NCI-H128 (cell line): ENCODE measurements around the gene CPT1B.

ENCODE experiments used
- DNase-seq: peaks from one replicate; lab custom pipeline; 2025; ENCODE audit not compliant: unreplicated experiment; lab: John Stamatoyannopoulos, UW

CPT1B gene

DNA sequence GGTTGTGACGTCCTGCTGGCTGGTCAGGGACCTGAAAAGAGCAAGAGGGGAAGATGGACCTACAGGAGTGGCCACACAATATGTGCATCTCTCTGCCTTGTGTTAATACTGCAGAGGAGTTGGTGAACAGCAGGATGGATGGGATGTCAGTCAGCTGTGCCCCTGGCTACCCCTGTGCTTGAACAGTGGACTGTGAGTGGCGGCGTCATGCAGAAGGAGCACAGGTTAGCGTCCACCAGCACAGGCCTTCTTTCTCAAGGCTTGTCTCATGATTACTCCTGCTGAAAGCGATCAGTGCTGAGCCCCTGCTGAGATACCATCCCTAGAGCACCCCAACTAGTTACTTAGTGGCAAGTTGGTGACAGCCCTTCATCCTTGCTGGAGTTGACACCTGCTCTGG lies 8.2 kb upstream of the CPT1B start:
- DNase-seq, result no peak

DNA sequence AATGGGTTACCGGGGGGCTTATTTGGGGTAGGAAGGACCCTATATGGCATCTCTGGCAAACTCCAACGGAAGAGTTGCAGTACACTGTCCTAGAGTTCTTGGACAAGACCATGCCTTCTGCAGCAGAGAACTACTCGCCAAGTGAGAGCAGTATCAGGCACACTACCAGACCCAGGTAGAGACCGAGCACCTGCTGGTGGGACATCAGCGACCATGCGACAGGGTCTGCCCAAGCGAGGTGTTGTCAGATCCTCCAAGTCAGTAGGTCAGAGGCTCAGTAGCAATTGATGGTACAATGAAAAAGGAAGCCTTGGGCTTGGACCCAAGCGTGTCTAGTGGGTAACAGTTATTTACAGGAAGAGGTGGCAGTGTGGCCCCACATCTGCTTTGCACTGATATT lies 7.6 kb upstream of the CPT1B start:
- DNase-seq, result no peak

DNA sequence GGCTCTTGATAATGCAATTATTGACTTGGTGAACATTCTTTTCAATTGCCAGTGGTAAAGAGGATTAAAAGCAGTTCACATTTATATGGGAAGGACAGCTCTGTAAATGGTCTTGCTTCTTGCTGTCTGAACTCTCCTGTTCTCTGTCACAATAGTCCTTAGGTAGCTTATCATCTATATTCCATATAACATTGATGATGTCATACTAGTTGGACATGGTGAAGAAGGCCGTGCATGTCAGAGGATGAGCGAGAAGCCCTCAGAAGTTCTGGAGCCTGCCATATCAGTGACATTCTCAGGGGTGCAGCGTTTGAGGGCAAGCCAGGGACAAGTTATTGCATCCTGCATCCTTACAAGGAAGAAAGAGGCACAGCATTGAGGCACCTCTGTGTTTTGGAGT lies 7.0 kb upstream of the CPT1B start:
- no peak for DNase-seq

DNA sequence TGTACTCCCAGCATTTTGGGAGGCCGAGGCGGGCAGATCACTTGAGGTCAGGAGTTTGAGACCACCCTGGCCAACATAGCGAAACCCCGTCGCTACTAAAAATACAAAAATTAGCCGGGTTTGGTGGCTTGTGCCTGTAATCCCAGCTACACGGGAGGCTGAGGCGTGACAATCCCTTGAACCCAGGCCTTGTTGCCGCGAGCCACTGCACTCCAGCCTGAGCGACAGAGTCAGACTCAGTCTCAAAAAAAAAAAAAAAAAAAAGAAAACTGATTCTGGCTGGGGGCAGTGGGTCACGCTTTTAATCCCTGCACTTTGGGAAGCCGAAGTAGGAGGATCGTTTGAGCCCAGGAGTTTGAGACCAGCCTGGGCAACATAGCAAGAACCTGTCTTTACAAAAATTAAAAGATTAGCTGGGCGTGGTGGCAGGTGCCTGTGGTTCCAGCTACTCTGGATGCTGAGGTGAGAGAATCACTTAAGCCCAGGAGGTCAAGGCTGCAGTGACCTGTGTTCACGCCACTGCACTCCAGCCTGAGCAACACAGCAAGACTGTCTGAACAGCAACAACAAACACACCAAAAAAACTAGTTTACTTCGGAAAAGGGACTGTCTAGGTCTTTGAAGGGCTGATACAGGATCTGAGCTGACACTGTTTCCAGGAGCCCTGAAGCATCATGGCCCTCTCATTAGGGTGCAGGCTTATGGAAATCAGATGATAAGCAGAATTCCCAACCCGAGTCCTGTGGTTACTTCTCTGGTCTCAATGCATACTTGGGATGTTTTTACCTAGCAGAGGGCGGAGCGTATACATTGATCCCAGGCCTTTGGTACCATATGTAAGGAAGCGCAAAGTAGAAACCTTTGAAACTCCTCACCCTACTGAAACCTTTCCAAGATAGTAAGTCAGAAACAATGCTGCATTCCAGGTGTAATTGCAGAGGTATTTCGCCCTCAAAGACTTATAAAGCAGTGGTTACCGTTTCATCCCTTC lies 6.2 kb upstream of the CPT1B start:
- DNase-seq, result no peak

DNA sequence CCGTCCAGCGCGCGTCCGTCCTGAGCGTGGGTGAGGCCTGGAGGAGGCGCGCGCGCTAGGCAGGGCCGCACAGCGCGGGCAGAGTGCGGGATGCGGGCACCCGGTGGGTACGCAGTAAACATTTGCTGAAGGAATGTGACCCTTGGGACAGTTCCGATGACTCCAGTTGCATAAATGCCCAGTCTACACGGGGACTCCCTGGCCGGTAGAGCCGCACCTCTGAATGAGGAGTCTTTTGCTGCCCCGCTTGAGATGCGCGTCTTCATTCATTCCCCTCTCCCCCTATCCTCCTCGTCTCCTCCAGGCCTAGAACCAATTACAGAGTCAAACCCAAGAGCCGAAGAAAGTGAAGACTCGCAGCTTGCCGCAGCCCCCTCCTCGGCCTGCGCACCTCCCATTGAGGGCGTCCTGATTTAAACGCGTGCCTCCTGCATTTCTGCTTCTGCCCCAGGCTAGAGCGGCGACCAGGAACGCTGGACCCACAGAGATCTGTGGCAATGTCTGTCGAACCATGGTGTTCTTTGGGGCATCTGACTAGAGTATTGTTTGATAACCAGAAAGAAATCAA lies 5.2 kb upstream of the CPT1B start:
- no peak for DNase-seq

DNA sequence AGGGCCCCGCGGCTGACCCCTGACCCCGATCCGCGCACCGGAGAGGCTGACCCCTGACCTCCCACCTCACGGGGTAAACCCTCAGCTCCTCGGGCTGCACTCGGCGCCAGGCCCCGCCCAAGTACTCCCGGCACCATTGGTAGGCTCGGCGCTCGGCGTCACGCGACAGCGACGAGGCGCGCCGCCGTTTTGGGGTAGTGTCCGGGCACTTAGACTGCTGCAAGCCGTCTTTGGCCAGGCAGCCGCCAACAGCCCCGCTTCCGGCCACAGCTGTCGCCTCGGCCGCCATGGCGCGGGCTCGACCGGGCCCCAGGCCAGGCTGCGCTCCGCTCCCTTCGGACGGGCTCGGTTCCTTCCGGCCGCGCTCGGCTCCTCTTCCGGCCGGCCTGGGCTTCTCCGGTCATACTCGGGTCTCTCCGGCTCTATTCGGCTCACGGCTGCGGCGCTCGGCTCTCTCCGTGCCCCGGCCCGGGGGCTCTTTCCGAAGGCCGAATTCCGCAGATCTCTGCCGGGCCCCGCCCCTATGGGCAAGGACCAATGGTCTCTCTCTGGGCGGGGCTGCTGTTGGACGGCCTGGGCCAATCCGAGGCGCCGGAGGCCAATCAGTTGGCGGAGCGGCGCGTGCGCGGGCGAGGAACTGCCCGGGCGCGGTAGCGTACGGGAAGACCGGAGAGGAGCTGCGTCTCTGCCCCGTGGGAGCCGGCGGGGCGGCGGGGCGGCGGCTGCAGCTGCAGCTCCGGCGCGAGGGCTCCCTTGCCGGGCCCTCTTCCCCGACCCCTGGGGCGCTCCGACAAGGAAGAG lies 4.5 kb upstream of the CPT1B start, which contains the start of gene CHKB:
Gene CHKB (minus strand): TSS at position 357 of the 801 bp plus-strand sequence. CDS start 68 bp downstream, at position 289.
- peak; percentile 89 for DNase-seq

DNA sequence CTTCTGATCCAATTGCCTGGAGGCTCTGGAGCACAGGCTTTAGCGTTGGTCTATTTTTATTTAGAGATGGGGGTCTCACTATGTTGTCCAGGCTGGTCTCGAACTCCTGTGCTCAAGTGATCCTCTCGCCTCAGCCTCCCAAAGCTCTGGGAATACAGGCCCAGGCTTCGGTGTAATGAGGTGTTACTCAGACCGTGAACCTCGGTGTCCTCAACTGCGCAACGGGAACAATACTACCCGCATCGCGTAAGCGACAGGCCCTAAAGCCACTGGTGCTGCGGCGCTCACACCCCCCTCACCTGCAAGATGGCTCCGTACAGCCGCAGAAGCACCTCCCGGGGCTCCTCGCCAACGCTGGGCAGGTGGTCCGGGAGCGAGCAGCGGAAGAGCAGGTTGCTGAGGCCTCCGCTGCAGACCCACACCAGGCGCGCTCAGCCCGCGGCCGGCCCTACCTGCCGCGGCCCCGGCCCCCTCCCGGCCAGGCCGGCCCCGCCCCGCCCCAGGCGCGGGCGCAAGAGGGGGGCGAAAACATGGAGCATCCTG lies 3.8 kb upstream of the CPT1B start:
- DNase-seq, result no peak

DNA sequence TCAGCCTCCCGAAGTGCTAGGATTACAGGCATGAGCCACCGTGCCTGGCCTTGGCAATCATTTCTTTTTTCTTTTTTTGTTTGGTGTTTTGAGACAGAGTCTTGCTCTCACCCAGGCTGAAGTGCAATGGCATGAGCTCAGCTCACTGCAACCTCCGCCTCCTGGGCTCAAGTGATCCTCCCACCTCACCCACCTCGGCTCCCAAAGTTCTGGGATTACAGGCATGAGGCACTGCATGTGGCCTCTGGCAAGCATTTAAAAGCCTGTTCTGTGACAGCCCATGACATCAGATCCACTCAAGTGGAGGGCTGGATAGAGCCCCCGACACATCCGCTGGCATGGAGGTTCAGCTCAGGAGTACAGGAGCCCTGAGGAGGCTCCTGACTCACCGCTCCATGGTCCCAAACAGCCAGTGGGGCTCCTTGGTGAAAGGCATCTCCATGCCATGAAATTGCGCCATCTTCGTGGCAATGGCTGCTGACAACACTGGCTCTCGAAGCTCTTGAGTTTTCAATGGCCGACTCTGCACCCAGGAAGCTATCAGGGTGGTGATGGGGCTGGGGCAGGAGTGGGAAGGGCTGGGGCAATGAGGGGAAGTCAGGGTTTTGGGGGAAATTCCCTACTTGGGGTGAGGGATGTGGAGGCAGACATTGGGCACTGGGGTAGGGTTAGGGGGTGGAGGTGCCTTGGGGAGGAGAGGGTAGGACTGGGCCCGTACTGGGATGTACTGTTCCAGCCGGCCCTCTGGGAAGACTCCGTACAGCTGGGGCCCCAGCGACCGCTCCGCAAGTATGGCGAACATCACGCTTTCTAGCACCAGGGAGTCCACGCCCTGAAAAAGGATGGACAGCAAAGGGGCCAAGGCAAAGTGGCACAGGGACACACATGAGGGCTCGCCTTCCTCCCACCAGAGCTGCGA lies 3.1 kb upstream of the CPT1B start:
- DNase-seq, result no peak

DNA sequence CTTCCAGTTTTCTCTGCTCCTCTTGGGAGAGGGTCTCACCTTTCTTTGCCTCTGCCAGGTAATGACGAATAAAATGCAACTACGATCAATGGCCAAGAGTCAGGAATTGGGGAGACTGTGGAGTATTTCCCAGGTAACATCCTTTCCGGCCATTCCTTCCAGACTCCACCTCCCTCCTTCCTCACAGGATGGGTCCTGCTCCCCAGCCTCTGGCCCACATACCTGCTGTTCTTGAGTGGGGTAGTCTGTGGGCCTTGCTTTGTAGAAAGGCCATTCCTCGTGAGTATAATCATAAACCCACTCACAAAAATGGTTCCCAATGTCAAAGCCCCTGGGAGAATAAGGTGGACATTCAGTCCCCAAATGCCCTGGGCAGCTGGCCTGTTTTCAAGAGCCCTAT lies 1.5 kb upstream of the CPT1B start:
- DNase-seq, result no peak

DNA sequence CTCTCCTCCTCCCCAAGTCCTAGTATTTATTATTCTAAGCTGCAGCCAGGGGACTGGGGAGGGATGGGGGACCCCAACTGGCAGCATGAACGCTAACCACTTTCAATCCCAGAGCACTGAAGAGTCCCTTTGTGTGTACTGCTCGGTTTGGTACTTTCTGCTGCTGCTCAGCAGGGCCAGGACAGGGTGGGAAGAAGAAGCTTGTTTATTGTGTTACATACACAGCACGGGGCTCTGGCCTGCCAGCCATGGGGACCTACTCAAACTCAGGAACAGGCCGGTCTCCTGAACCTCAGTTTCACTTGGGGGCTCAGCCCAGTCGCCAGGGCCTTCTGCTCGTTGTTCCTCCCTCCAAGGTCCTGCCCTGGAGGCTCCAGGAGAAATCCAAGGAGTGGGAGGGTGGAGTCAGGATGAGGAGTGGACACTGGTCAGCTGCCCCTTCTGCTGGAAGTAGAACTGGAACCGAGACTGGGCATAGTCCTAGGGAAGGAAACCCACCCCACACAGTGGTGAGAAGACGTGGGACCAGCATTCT lies 616 bp upstream of the CPT1B start:
- DNase-seq, result no peak

DNA sequence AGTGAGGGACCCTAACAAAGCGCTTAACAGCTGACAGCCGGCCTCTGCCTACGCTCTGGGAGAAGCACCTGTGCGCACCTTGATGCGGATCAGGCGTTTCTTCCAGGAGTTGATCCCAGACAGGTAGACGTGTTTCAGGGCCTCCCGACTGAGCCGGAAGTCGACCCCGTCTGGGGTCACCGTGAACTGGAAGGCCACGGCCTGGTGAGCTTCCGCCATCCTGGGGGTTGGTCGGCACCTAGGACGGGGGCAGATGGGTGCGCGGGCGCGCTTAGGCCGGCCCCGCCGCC lies 585 bp downstream of the CPT1B start:
- DNase-seq, result no peak

DNA sequence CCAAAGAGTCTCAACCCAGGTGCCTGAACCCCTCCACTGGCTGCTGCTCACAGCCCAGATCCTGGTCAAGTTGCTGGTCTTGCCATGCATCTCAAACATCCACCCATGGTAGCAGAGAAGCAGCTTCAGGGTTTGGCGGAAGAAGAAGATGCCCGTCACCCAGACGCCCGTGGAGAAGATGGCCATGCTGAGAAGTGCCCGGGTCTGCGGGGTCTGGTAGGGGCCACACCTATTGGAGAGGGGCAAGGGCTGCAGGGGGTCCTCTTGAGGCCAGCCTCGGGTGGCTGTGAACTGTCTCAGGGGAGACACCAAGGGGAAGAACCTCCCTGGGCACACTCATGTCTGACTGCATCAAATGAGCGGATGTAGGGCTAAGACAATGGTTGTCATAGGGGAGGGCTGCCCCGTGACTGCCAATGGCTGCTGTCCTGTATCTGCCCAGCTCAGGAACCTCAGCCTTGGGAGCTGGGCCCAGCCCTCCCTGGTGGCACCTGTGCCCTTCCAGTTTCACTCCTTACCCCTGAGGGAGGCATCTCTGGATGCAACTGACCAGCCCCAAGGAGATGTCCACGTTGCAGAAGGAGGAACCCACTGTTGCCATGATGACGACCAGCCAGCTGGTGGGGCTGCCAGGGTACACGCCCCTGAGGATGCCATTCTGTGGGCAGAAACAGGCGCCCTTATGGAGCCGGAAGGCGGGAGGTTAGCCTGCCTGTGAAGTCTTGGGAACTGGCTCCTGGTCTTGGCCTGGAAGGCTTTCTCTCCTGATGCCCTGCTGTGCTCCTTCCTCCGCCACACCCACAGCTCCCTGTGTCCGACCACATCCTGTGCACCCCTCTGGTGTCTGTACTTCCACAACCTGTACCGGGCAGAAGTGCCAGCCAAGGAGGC lies 1.2 kb downstream of the CPT1B start:
- DNase-seq, result no peak

DNA sequence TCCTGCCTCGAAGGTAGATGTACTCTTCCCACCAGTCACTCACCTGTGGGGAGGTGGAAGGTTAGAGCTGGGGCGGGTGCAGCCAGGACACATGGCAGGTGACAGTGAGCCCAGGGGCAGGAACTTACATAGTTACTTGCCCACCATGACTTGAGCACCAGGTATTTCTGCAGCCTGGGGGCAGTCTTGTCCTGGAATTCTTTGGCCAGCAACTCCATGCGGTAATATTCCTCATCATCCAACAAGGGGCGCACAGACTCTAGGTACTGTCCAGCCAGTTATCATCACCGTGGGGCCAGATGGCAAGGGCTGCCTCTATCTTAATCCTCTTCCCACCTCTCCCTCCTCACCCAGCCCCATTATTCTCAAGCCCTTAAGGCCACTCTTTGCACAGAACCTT lies 2.2 kb downstream of the CPT1B start:
- no peak for DNase-seq

DNA sequence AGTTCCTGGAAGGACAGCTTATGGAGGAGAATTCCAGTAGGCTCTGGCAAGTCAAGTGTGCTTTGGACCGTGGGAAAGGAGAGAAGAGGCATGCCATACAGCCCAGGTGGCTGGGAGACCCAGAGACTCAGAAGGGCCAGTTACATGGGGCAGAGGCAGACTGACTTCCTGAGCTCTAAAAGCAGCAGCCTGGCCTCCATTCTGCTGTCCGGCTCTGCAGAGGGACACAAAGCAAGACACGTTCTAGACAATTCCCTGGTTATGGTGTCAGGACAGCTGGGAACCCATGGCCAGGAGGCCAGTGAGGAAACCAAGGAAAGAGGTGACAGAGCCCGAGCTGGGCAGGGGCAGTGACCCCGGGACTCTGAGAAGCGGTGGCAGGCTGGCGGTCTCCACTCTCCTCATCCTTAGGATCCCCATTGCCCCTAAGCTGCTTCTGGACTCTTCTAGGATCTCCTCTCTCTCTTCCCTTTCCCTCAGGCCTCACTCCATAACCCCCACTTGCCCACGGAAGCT lies 2.7 kb downstream of the CPT1B start:
- no peak for DNase-seq

DNA sequence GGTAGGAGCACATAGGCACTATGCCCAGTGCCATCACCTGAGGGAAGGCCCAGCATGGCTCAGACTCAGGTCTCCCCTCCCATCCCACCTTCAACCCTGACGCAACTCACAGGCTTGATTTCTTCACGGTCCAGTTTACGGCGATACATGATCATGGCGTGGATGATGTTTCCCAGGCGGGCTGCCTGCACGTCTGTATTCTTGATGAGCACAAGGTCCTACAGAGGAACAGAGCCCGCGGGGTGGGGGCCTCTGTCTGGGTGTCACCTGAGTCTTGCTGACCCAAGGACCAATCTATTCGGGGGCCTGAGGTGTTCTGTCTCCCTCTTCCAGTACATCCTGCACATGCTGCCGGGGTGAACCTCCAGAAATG lies 3.9 kb downstream of the CPT1B start:
- DNase-seq, result no peak

DNA sequence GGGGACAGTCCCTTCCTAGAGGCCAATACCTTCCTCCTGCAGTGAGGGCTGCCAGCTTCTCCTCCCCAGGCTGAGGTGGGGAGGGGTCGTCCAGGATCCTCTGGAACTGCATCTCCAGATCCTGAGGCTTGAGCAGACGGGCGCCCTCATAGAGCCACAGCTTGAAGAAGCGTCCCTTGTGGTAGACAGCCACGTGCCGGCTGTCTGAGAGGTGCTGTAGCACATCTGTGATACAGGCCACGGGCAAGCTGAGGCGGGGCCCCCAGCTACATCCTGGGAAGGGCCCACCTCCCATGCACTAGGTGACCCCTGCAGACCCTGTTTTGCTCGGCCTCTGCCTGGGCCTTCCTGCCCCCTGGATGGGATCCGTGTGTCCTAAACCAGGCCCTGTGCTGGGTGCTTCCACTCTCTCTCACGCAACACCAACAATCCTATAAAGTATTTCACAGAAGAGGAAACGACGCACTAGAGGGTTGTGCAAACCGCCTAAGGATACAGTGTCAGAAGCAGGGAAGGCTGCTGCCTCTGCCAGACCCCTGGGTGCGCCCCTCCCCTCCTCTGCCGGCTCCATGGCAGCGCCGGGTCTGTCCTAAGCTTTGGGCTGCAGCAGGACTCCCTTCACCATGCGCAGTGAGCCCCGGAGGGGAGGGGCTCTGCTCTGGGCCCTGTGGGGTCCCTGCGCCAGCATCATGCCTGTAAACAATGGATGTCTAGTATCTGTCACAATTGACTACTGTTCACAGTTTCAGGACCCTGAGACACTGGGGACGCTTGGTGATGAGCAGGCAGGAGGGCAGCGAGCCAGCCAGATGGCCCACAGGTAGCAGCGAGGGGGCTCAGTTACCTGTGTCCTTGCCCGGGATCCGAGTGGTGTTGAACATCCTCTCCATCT lies 4.5 kb downstream of the CPT1B start:
- no peak for DNase-seq

DNA sequence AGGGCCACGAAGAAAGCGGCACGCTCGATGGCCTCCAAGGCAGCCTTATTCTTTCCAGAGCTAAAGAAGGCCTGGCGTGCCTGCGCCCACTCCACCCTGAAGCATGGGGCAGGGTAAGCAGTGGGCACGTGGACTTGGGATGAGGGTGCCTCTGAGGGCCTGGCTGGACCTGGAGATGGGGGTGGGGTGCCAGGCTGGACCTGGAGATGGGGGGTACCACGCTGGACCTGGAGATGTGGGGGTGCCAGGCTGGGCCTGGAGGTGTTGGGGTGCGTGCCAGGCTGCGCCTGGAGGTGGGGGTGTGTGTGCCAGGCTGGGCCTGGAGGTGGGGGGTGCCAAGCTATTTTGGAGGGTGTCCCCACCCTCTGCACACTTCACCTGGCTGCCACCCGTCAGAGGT lies 5.3 kb downstream of the CPT1B start:
- no peak for DNase-seq
